ENCODE measurements around the gene DCAF4. TPM values are rescaled to one million over a fixed set of nuclear protein-coding genes. Genes with fewer than 3 reads are reported as not detected.

DCAF4 gene
- total RNA-seq, 1 donor from 2014 or later = 6.9 TPM

GRCh38 chr14:73008501-73008900, 82.2 kb downstream of the DCAF4 start:
- H3K4me3 ChIP-seq = no peak overlapping the region
- no peak overlapping the region for H3K27ac ChIP-seq (replicated peaks)
- no peaks in the 10 kb centered on the region for H3K27me3 ChIP-seq (ENCODE audit: low read depth)
- peaks cover 9% of the 10 kb centered on the region for H3K36me3 ChIP-seq
- peaks cover 45% of the 10 kb centered on the region for H3K4me1 ChIP-seq
- DNase-seq = no peak
- TF ChIP-seq, protein P1, sequence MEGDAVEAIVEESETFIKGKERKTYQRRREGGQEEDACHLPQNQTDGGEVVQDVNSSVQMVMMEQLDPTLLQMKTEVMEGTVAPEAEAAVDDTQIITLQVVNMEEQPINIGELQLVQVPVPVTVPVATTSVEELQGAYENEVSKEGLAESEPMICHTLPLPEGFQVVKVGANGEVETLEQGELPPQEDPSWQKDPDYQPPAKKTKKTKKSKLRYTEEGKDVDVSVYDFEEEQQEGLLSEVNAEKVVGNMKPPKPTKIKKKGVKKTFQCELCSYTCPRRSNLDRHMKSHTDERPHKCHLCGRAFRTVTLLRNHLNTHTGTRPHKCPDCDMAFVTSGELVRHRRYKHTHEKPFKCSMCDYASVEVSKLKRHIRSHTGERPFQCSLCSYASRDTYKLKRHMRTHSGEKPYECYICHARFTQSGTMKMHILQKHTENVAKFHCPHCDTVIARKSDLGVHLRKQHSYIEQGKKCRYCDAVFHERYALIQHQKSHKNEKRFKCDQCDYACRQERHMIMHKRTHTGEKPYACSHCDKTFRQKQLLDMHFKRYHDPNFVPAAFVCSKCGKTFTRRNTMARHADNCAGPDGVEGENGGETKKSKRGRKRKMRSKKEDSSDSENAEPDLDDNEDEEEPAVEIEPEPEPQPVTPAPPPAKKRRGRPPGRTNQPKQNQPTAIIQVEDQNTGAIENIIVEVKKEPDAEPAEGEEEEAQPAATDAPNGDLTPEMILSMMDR (IDR thresholded peaks at IDR 0.05; ENCODE audit: borderline replicate concordance) = no peak
- intact Hi-C loops (cut with micrococcal nuclease) = no loop called here
- no peaks in the 10 kb centered on the region for H3K9me3 ChIP-seq (replicated peaks)

Other genes starting within 250 kb of the DCAF4 start
- gene DPF3, start 32.4 kb upstream of the DCAF4 start, total RNA-seq = 37.7 TPM
- gene ZFYVE1, start 100.6 kb downstream of the DCAF4 start, total RNA-seq = 14.4 TPM
- gene RBM25, start 132.1 kb downstream of the DCAF4 start, total RNA-seq = 36.9 TPM
- 25.2 TPM for gene PSEN1, start 210.0 kb downstream of the DCAF4 start, total RNA-seq